ENCODE data around the gene TBC1D7. TPM values are rescaled to one million over a fixed set of nuclear protein-coding genes. Genes with fewer than 3 reads are reported as not detected.
A peak's percentile ranks its signal among the peaks of the same experiment; 100 is the strongest.

Gene TBC1D7
- total and polyA plus RNA-seq, 10 of the 15 experiments (the other 5 are each of a cell fraction or from before 2014, with no cell fraction given), result 20.1 to 65.9 (median 31.3) TPM

DNA sequence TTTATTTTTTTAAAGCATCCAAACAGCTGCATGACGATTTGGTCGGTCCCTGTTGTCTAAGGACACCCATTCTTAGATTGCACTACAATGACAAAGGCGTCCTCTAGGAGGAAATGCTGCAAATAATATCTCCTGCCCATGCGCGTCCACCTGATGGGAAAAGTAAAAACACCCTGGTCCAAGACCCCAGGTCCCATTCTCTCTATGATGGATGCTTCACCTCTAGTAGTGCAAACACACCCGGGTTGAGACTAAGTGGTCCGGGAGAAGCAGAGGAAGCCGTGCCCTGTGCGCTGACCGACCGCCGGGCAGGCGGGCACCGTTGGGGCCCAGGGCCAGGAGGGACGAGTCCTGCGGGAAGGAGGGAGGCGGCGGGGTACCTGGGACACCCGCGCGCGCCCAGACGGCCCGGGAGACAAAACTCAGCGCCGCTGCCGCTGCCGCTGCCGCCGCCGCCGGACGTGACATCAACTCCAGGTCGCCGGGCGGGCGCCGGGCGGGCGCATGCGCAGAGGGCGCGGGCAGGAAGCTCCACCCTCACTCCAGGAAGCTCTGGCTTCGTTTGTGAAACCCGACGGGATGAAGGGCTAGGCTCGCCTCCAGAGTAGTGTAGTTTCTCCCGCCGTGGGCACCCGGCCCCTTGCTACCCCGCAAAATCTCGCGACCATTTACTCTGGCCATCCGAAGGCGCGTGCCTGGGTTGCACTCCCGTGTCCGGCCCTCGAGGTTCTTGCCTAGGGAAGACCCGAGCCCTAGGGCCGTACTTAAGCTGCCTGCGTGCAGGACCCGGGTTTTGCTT, at the start of gene TBC1D7 (continued):
- TF ChIP-seq, protein P1, sequence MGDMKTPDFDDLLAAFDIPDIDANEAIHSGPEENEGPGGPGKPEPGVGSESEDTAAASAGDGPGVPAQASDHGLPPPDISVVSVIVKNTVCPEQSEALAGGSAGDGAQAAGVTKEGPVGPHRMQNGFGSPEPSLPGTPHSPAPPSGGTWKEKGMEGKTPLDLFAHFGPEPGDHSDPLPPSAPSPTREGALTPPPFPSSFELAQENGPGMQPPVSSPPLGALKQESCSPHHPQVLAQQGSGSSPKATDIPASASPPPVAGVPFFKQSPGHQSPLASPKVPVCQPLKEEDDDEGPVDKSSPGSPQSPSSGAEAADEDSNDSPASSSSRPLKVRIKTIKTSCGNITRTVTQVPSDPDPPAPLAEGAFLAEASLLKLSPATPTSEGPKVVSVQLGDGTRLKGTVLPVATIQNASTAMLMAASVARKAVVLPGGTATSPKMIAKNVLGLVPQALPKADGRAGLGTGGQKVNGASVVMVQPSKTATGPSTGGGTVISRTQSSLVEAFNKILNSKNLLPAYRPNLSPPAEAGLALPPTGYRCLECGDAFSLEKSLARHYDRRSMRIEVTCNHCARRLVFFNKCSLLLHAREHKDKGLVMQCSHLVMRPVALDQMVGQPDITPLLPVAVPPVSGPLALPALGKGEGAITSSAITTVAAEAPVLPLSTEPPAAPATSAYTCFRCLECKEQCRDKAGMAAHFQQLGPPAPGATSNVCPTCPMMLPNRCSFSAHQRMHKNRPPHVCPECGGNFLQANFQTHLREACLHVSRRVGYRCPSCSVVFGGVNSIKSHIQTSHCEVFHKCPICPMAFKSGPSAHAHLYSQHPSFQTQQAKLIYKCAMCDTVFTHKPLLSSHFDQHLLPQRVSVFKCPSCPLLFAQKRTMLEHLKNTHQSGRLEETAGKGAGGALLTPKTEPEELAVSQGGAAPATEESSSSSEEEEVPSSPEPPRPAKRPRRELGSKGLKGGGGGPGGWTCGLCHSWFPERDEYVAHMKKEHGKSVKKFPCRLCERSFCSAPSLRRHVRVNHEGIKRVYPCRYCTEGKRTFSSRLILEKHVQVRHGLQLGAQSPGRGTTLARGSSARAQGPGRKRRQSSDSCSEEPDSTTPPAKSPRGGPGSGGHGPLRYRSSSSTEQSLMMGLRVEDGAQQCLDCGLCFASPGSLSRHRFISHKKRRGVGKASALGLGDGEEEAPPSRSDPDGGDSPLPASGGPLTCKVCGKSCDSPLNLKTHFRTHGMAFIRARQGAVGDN (IDR thresholded peaks at IDR 0.05), result peak; percentile 81
- TF ChIP-seq MEF2B (IDR thresholded peaks at IDR 0.05; ENCODE audit: partially characterized antibody, poor library complexity, severe bottlenecking), result no peak
- TF ChIP-seq, protein P2, sequence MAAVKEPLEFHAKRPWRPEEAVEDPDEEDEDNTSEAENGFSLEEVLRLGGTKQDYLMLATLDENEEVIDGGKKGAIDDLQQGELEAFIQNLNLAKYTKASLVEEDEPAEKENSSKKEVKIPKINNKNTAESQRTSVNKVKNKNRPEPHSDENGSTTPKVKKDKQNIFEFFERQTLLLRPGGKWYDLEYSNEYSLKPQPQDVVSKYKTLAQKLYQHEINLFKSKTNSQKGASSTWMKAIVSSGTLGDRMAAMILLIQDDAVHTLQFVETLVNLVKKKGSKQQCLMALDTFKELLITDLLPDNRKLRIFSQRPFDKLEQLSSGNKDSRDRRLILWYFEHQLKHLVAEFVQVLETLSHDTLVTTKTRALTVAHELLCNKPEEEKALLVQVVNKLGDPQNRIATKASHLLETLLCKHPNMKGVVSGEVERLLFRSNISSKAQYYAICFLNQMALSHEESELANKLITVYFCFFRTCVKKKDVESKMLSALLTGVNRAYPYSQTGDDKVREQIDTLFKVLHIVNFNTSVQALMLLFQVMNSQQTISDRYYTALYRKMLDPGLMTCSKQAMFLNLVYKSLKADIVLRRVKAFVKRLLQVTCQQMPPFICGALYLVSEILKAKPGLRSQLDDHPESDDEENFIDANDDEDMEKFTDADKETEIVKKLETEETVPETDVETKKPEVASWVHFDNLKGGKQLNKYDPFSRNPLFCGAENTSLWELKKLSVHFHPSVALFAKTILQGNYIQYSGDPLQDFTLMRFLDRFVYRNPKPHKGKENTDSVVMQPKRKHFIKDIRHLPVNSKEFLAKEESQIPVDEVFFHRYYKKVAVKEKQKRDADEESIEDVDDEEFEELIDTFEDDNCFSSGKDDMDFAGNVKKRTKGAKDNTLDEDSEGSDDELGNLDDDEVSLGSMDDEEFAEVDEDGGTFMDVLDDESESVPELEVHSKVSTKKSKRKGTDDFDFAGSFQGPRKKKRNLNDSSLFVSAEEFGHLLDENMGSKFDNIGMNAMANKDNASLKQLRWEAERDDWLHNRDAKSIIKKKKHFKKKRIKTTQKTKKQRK (IDR thresholded peaks at IDR 0.05; ENCODE audit: low read depth, low read length), result no peak
- TF ChIP-seq, protein P3, sequence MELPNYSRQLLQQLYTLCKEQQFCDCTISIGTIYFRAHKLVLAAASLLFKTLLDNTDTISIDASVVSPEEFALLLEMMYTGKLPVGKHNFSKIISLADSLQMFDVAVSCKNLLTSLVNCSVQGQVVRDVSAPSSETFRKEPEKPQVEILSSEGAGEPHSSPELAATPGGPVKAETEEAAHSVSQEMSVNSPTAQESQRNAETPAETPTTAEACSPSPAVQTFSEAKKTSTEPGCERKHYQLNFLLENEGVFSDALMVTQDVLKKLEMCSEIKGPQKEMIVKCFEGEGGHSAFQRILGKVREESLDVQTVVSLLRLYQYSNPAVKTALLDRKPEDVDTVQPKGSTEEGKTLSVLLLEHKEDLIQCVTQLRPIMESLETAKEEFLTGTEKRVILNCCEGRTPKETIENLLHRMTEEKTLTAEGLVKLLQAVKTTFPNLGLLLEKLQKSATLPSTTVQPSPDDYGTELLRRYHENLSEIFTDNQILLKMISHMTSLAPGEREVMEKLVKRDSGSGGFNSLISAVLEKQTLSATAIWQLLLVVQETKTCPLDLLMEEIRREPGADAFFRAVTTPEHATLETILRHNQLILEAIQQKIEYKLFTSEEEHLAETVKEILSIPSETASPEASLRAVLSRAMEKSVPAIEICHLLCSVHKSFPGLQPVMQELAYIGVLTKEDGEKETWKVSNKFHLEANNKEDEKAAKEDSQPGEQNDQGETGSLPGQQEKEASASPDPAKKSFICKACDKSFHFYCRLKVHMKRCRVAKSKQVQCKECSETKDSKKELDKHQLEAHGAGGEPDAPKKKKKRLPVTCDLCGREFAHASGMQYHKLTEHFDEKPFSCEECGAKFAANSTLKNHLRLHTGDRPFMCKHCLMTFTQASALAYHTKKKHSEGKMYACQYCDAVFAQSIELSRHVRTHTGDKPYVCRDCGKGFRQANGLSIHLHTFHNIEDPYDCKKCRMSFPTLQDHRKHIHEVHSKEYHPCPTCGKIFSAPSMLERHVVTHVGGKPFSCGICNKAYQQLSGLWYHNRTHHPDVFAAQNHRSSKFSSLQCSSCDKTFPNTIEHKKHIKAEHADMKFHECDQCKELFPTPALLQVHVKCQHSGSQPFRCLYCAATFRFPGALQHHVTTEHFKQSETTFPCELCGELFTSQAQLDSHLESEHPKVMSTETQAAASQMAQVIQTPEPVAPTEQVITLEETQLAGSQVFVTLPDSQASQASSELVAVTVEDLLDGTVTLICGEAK (IDR thresholded peaks at IDR 0.05; ENCODE audit: borderline replicate concordance), result peak; percentile 30; the same call in 1 of the 2 replicates
- 0 out of 2 replicates have a peak, but pooled peaks have one; percentile 67 for TF ChIP-seq TAF1 (IDR thresholded peaks at IDR 0.05; ENCODE audit: borderline replicate concordance, low read depth, low read length)
- TF ChIP-seq, protein P4, sequence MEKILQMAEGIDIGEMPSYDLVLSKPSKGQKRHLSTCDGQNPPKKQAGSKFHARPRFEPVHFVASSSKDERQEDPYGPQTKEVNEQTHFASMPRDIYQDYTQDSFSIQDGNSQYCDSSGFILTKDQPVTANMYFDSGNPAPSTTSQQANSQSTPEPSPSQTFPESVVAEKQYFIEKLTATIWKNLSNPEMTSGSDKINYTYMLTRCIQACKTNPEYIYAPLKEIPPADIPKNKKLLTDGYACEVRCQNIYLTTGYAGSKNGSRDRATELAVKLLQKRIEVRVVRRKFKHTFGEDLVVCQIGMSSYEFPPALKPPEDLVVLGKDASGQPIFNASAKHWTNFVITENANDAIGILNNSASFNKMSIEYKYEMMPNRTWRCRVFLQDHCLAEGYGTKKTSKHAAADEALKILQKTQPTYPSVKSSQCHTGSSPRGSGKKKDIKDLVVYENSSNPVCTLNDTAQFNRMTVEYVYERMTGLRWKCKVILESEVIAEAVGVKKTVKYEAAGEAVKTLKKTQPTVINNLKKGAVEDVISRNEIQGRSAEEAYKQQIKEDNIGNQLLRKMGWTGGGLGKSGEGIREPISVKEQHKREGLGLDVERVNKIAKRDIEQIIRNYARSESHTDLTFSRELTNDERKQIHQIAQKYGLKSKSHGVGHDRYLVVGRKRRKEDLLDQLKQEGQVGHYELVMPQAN (conservative IDR thresholded peaks at IDR 0.05), result peak; percentile 76
- peak; percentile 42; the same call in 1 of the 2 replicates for TF ChIP-seq NR2C1 (IDR thresholded peaks at IDR 0.05)
- TF ChIP-seq, protein P5, sequence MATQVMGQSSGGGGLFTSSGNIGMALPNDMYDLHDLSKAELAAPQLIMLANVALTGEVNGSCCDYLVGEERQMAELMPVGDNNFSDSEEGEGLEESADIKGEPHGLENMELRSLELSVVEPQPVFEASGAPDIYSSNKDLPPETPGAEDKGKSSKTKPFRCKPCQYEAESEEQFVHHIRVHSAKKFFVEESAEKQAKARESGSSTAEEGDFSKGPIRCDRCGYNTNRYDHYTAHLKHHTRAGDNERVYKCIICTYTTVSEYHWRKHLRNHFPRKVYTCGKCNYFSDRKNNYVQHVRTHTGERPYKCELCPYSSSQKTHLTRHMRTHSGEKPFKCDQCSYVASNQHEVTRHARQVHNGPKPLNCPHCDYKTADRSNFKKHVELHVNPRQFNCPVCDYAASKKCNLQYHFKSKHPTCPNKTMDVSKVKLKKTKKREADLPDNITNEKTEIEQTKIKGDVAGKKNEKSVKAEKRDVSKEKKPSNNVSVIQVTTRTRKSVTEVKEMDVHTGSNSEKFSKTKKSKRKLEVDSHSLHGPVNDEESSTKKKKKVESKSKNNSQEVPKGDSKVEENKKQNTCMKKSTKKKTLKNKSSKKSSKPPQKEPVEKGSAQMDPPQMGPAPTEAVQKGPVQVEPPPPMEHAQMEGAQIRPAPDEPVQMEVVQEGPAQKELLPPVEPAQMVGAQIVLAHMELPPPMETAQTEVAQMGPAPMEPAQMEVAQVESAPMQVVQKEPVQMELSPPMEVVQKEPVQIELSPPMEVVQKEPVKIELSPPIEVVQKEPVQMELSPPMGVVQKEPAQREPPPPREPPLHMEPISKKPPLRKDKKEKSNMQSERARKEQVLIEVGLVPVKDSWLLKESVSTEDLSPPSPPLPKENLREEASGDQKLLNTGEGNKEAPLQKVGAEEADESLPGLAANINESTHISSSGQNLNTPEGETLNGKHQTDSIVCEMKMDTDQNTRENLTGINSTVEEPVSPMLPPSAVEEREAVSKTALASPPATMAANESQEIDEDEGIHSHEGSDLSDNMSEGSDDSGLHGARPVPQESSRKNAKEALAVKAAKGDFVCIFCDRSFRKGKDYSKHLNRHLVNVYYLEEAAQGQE (IDR thresholded peaks at IDR 0.05; ENCODE audit: low read depth, low read length), result no peak
- peak; percentile 18 to 49; a peak in 2 of 4 replicates for TF ChIP-seq BHLHE40 (IDR thresholded peaks at IDR 0.05; ENCODE audit: borderline replicate concordance in 1 of 2, low read depth in 2 of 2, low read length in 1 of 2)

Data from GM12878 (cell line).